Measurements from ENCODE around the gene INTS1. TPM values are rescaled to one million over a fixed set of nuclear protein-coding genes. Genes with fewer than 3 reads are reported as not detected.
A peak's percentile ranks its signal among the peaks of the same experiment; 100 is the strongest.

INTS1 gene
- total RNA-seq, 1 donor from 2014 or later: 97.9 TPM

GRCh38 chr7:1437155-1437880, 66.9 kb downstream of the INTS1 start:
- Mint-ChIP-seq H3K27ac (no peak overlapping the region), H3K9me3 (no peaks in the 10 kb centered on the region), H3K36me3 (ENCODE audit: low read depth) (no peaks in the 10 kb centered on the region), H3K4me3 (no peak overlapping the region), H3K27me3 (ENCODE audit: insufficient read depth) (peaks cover 2% of the 10 kb centered on the region), H3K4me1 (ENCODE audit: low read depth) (peaks cover 3% of the 10 kb centered on the region)
- intact Hi-C loops (cut with micrococcal nuclease): no loop called here
- DNase-seq (ENCODE audit: low spot score): no peak

GRCh38 chr7:1436608-1437007, 67.6 kb downstream of the INTS1 start:
- Mint-ChIP-seq H3K4me3 (no peak overlapping the region), H3K27ac (no peak overlapping the region), H3K36me3 (ENCODE audit: low read depth) (no peaks in the 10 kb centered on the region), H3K27me3 (ENCODE audit: insufficient read depth) (peaks cover 2% of the 10 kb centered on the region), H3K9me3 (no peaks in the 10 kb centered on the region), H3K4me1 (ENCODE audit: low read depth) (peaks cover 5% of the 10 kb centered on the region)
- intact Hi-C loops (cut with micrococcal nuclease): no loop called here
- DNase-seq (ENCODE audit: low spot score): no peak

GRCh38 chr7:1434891-1435670, 69.1 kb downstream of the INTS1 start:
- no peaks in the 10 kb centered on the region for H3K36me3 Mint-ChIP-seq (ENCODE audit: low read depth)
- no peak for DNase-seq (ENCODE audit: low spot score)
- no peak overlapping the region for H3K4me3 Mint-ChIP-seq
- H3K27ac Mint-ChIP-seq: no peak overlapping the region
- peaks cover 2% of the 10 kb centered on the region for H3K27me3 Mint-ChIP-seq (ENCODE audit: insufficient read depth)
- intact Hi-C loops (cut with micrococcal nuclease): loop anchor here (5.0 kb wide), 2 partner anchors 193 to 243 kb away; no protein-coding TSS in a partner anchor
- H3K9me3 Mint-ChIP-seq: no peaks in the 10 kb centered on the region
- H3K4me1 Mint-ChIP-seq (ENCODE audit: low read depth): peaks cover 5% of the 10 kb centered on the region

GRCh38 chr7:1434165-1434718, 69.9 kb downstream of the INTS1 start:
- Mint-ChIP-seq H3K4me1 (ENCODE audit: low read depth) (peaks cover 5% of the 10 kb centered on the region), H3K4me3 (no peak overlapping the region), H3K36me3 (ENCODE audit: low read depth) (no peaks in the 10 kb centered on the region), H3K27me3 (ENCODE audit: insufficient read depth) (peaks cover 2% of the 10 kb centered on the region), H3K27ac (no peak overlapping the region), H3K9me3 (no peaks in the 10 kb centered on the region)
- intact Hi-C loops (cut with micrococcal nuclease): loop anchor here (5.0 kb wide), 2 partner anchors 192 to 242 kb away; no protein-coding TSS in a partner anchor
- no peak for DNase-seq (ENCODE audit: low spot score)

GRCh38 chr7:1433128-1433920, 70.9 kb downstream of the INTS1 start:
- Mint-ChIP-seq H3K4me3 (no peak overlapping the region), H3K9me3 (no peaks in the 10 kb centered on the region), H3K27me3 (ENCODE audit: insufficient read depth) (peaks cover 4% of the 10 kb centered on the region), H3K27ac (no peak overlapping the region), H3K4me1 (ENCODE audit: low read depth) (peaks cover 5% of the 10 kb centered on the region), H3K36me3 (ENCODE audit: low read depth) (no peaks in the 10 kb centered on the region)
- intact Hi-C loops (cut with micrococcal nuclease): loop anchor here (2.0 to 5.0 kb wide), 3 partner anchors 17 to 241 kb away; no protein-coding TSS in a partner anchor
- no peak for DNase-seq (ENCODE audit: low spot score)

- Mint-ChIP-seq H3K27me3 (ENCODE audit: insufficient read depth) (peaks cover 4% of the 10 kb centered on the region), H3K4me3 (no peak overlapping the region), H3K9me3 (no peaks in the 10 kb centered on the region), H3K36me3 (ENCODE audit: low read depth) (no peaks in the 10 kb centered on the region), H3K4me1 (ENCODE audit: low read depth) (peaks cover 5% of the 10 kb centered on the region), H3K27ac (no peak overlapping the region)
- DNase-seq (ENCODE audit: low spot score): peak; percentile 54
- intact Hi-C loops (cut with micrococcal nuclease): loop anchor here (1.0 to 5.0 kb wide), 4 partner anchors 16 to 240 kb away; no protein-coding TSS in a partner anchor
These were observed 71.6 kb downstream of the INTS1 start for GRCh38 chr7:1432411-1433082.

- intact Hi-C loops (cut with micrococcal nuclease): loop anchor here (1.0 to 5.0 kb wide), 4 partner anchors 15 to 240 kb away; no protein-coding TSS in a partner anchor
- no peak for DNase-seq (ENCODE audit: low spot score)
- peaks cover 5% of the 10 kb centered on the region for H3K4me1 Mint-ChIP-seq (ENCODE audit: low read depth)
- H3K9me3 Mint-ChIP-seq: no peaks in the 10 kb centered on the region
- no peak overlapping the region for H3K27ac Mint-ChIP-seq
- H3K36me3 Mint-ChIP-seq (ENCODE audit: low read depth): no peaks in the 10 kb centered on the region
- H3K27me3 Mint-ChIP-seq (ENCODE audit: insufficient read depth): peaks cover 4% of the 10 kb centered on the region
- H3K4me3 Mint-ChIP-seq: no peak overlapping the region
These were observed 72.4 kb downstream of the INTS1 start for GRCh38 chr7:1431634-1432380.

GRCh38 chr7:1431226-1431625, 73.0 kb downstream of the INTS1 start:
- H3K27ac Mint-ChIP-seq: no peak overlapping the region
- H3K27me3 Mint-ChIP-seq (ENCODE audit: insufficient read depth): peaks cover 4% of the 10 kb centered on the region
- H3K36me3 Mint-ChIP-seq (ENCODE audit: low read depth): no peaks in the 10 kb centered on the region
- no peak for DNase-seq (ENCODE audit: low spot score)
- H3K4me3 Mint-ChIP-seq: no peak overlapping the region
- peaks cover 5% of the 10 kb centered on the region for H3K4me1 Mint-ChIP-seq (ENCODE audit: low read depth)
- no peaks in the 10 kb centered on the region for H3K9me3 Mint-ChIP-seq
- intact Hi-C loops (cut with micrococcal nuclease): loop anchor here (5.0 kb wide), 2 partner anchors 189 to 239 kb away; no protein-coding TSS in a partner anchor

GRCh38 chr7:1430056-1430845, 73.9 kb downstream of the INTS1 start:
- peaks cover 4% of the 10 kb centered on the region for H3K27me3 Mint-ChIP-seq (ENCODE audit: insufficient read depth)
- no peak overlapping the region for H3K4me3 Mint-ChIP-seq
- no peaks in the 10 kb centered on the region for H3K36me3 Mint-ChIP-seq (ENCODE audit: low read depth)
- DNase-seq (ENCODE audit: low spot score): no peak
- H3K4me1 Mint-ChIP-seq (ENCODE audit: low read depth): peaks cover 5% of the 10 kb centered on the region
- no peaks in the 10 kb centered on the region for H3K9me3 Mint-ChIP-seq
- H3K27ac Mint-ChIP-seq: no peak overlapping the region
- intact Hi-C loops (cut with micrococcal nuclease): loop anchor here (5.0 kb wide), 2 partner anchors 188 to 238 kb away; no protein-coding TSS in a partner anchor

- no peak for DNase-seq (ENCODE audit: low spot score)
- intact Hi-C loops (cut with micrococcal nuclease): no loop called here
- Mint-ChIP-seq H3K27me3 (ENCODE audit: insufficient read depth) (peaks cover 11% of the 10 kb centered on the region), H3K4me3 (no peak overlapping the region), H3K4me1 (ENCODE audit: low read depth) (peaks cover 5% of the 10 kb centered on the region), H3K9me3 (no peaks in the 10 kb centered on the region), H3K27ac (no peak overlapping the region), H3K36me3 (ENCODE audit: low read depth) (no peaks in the 10 kb centered on the region)
These were observed 75.2 kb downstream of the INTS1 start for GRCh38 chr7:1428941-1429501.

Measured in activated T-helper 1 cell treated with anti-CD3 and anti-CD28 coated beads, Interleukin-12 subunit alpha, Interleukin-12 subunit beta, Interleukin-2, Interleukin-4 antibody, amounts not matched to agents 30 ng/mL and 10 ng/mL and 1 ng/mL, durations not matched to agents 14 hours and 24 hours and 36 hours (primary cell).